CD4-positive, alpha-beta memory T cell (primary cell): ENCODE results near the gene HYI. TPM values are rescaled to one million over a fixed set of nuclear protein-coding genes. Genes with fewer than 3 reads are reported as not detected.

Source experiments
- CTCF ChIA-PET: fragments of 350-600 bp; sonication (Branson Sonifier 250); formaldehyde crosslinking; loops from one replicate; lab custom pipeline; 2021; ENCODE audit warnings: inconsistent platforms; ENCODE audit not compliant: partially characterized antibody; lab: Charles Lee
- POLR2A ChIA-PET: fragments of 350-600 bp; sonication (Branson Sonifier 250); formaldehyde crosslinking; loops from one replicate; lab custom pipeline; 2021; ENCODE audit not compliant: partially characterized antibody; lab: Charles Lee
- DNase-seq, 5 donors: peaks; one replicate each; pipeline versions ENCODE4 v3.0.0 to v3.0.0-alpha.2; 2020 to 2022; ENCODE audit warnings: mixed read lengths in 1 of 5
- H3K27ac ChIP-seq: one replicate; pipeline ENCODE4 v1.7.0; 2013; ENCODE audit warnings: low read depth, low read length
- H3K27me3 ChIP-seq: 2 replicates; pipeline ENCODE4 v1.7.0; 2013; ENCODE audit warnings: mild to moderate bottlenecking, low read length, moderate library complexity; ENCODE audit not compliant: insufficient read depth
- H3K36me3 ChIP-seq: 2 replicates; pipeline ENCODE4 v1.7.0; 2013; ENCODE audit warnings: mild to moderate bottlenecking, low read length, moderate library complexity; ENCODE audit not compliant: insufficient read depth
- H3K4me1 ChIP-seq: 2 replicates; pipeline ENCODE4 v1.7.0; 2013; ENCODE audit warnings: mild to moderate bottlenecking, low read length, moderate library complexity; ENCODE audit not compliant: insufficient read depth
- H3K4me3 ChIP-seq, 2 donors: one replicate each; pipeline ENCODE4 v1.7.0; 2013; ENCODE audit warnings: low read length in 2 of 2, mild to moderate bottlenecking in 1 of 2
- H3K9me3 ChIP-seq, 2 donors: one replicate each; pipeline ENCODE4 v1.7.0; 2013; ENCODE audit warnings: low read length in 2 of 2, control low read depth in 1 of 2; ENCODE audit not compliant: control insufficient read depth in 1 of 2
- H3K27ac Mint-ChIP-seq, 7 donors: one replicate each; pipeline ENCODE4 v1.8.0; 2020 to 2021; ENCODE audit warnings: mixed read lengths in 7 of 7, mild to moderate bottlenecking in 6 of 7, inconsistent platforms in 3 of 7, moderate library complexity in 3 of 7
- H3K27me3 Mint-ChIP-seq, 2 donors: one replicate each; pipeline ENCODE4 v1.8.0; 2020 to 2021; ENCODE audit warnings: mixed read lengths in 2 of 2
- H3K36me3 Mint-ChIP-seq, 2 donors: one replicate each; pipeline ENCODE4 v1.8.0; 2020 to 2021; ENCODE audit warnings: mixed read lengths in 2 of 2, inconsistent platforms in 1 of 2, mild to moderate bottlenecking in 1 of 2
- H3K4me1 Mint-ChIP-seq, 4 donors: one replicate each; pipeline ENCODE4 v1.8.0; 2020 to 2021; ENCODE audit warnings: mixed read lengths in 4 of 4, mild to moderate bottlenecking in 1 of 4
- H3K4me3 Mint-ChIP-seq, 8 donors: one replicate each; pipeline ENCODE4 v1.8.0; 2020 to 2021; ENCODE audit warnings: mixed read lengths in 8 of 8, mild to moderate bottlenecking in 7 of 8, moderate library complexity in 6 of 8, inconsistent platforms in 3 of 8
- H3K9me3 Mint-ChIP-seq, 8 donors: one replicate each; pipeline ENCODE4 v1.8.0; 2020 to 2021; ENCODE audit warnings: mixed read lengths in 8 of 8, mild to moderate bottlenecking in 5 of 8, inconsistent platforms in 3 of 8, moderate library complexity in 1 of 8
- intact Hi-C: fragments of 100-400 bp; cut with micrococcal nuclease; formaldehyde crosslinking; loops from one replicate; pipeline ENCODE4 v1.15.1; 2023
- microRNA-seq: library from miRNA; unstranded; fragments of <30 nt; microRNA quantifications from one replicate; pipeline ENCODE4 v1.2.0, GENCODE V29; 2021; ENCODE audit warnings: borderline replicate concordance, borderline number of aligned reads, borderline microRNAs expressed, mixed read lengths
- polyA plus RNA-seq, 2 donors: library from polyadenylated mRNA; unstranded; fragments of 300-500 nt; fragmentation: Illumina TruSeq; gene quantifications; one replicate each; pipeline ENCODE4 v1.2.3, GENCODE V29; 2021
- total RNA-seq, 2 experiments: library from RNA; stranded (reverse); gene quantifications; one replicate each; pipeline ENCODE4 v1.2.3, GENCODE V29; 2021

Gene HYI
- total and polyA plus RNA-seq, 4 experiments from 2014 or later: 7.3 to 33.9 (median 19.2) TPM

DNA sequence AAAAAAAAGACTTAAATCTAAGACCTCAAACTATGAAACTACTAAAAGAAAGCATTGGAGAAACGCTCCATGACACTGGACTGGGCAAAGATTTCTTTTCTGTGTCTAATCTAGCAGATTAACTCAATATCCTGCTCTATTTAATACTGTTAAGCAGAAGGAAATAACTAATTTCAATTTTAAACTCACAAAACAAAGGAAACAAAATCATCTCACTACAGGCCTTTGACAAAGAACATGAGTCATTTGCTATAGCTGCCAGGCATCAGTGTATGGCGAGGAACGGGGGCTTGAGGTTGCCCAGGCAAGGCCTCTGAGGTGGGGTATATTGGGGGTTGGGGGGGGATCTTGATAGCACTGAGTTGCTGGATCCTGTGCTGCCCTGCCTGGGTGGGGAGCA is 43.2 kb downstream of the HYI start:
- intact Hi-C loops: no loop called here
- Histone ChIP-seq H3K9me3 (no peaks in the 10 kb centered on the region), H3K27me3 (no peaks in the 10 kb centered on the region), H3K4me1 (no peaks in the 10 kb centered on the region), H3K36me3 (peaks cover 26% of the 10 kb centered on the region), H3K4me3 (no peak overlapping the region), H3K27ac (no peak overlapping the region)
- Mint-ChIP-seq H3K27me3 (no peaks in the 10 kb centered on the region), H3K4me3 (no peak overlapping the region), H3K4me1 (peaks cover 0 to 11% (median 5%) of the 10 kb centered on the region in 4 donors), H3K27ac (peak overlapping the region in 1 of 7 donors; percentile 59), H3K9me3 (no peaks in the 10 kb centered on the region), H3K36me3 (peaks cover 44 to 46% of the 10 kb centered on the region in 2 donors)
- DNase-seq: no peak
- POLR2A ChIA-PET: no interaction called here
- CTCF ChIA-PET: interaction anchor here (6.9 kb wide), 1 partner anchor 182 kb away, joined by 218 read pairs; no protein-coding TSS in a partner anchor

- H3K27ac ChIP-seq: no peak overlapping the region
- Mint-ChIP-seq H3K9me3 (no peaks in the 10 kb centered on the region), H3K4me3 (no peak overlapping the region), H3K27me3 (no peaks in the 10 kb centered on the region), H3K4me1 (peaks cover 0 to 13% (median 6%) of the 10 kb centered on the region in 4 donors), H3K27ac (no peak overlapping the region), H3K36me3 (peaks cover 56 to 63% of the 10 kb centered on the region in 2 donors)
- no peaks in the 10 kb centered on the region for H3K27me3 ChIP-seq
- POLR2A ChIA-PET: no interaction called here
- intact Hi-C loops: no loop called here
- no peaks in the 10 kb centered on the region for H3K9me3 ChIP-seq
- CTCF ChIA-PET: interaction anchor here (1.2 to 1.4 kb wide), 2 partner anchors 9 to 179 kb away, joined by 3 to 4 read pairs; no protein-coding TSS in a partner anchor
- DNase-seq: no peak
- peaks cover 49% of the 10 kb centered on the region for H3K36me3 ChIP-seq
- no peaks in the 10 kb centered on the region for H3K4me1 ChIP-seq
- no peak overlapping the region for H3K4me3 ChIP-seq
These were observed 47.9 kb downstream of the HYI start for GRCh38 chr1:43405876-43406234.

- Histone ChIP-seq H3K9me3 (no peaks in the 10 kb centered on the region), H3K36me3 (peaks cover 49% of the 10 kb centered on the region), H3K27me3 (no peaks in the 10 kb centered on the region), H3K4me1 (no peaks in the 10 kb centered on the region), H3K4me3 (no peak overlapping the region), H3K27ac (no peak overlapping the region)
- Mint-ChIP-seq H3K9me3 (no peaks in the 10 kb centered on the region), H3K27ac (peak overlapping the region in 1 of 7 donors; percentile 2), H3K36me3 (peaks cover 56 to 59% of the 10 kb centered on the region in 2 donors), H3K4me1 (peaks cover 0 to 13% (median 6%) of the 10 kb centered on the region in 4 donors), H3K4me3 (no peak overlapping the region), H3K27me3 (no peaks in the 10 kb centered on the region)
- CTCF ChIA-PET: interaction anchor here (1.4 kb wide), 1 partner anchor 179 kb away, joined by 4 read pairs; no protein-coding TSS in a partner anchor
- POLR2A ChIA-PET: no interaction called here
- DNase-seq: no peak
- intact Hi-C loops: no loop called here
These were observed 48.4 kb downstream of the HYI start for GRCh38 chr1:43405219-43405875.

- Histone ChIP-seq H3K9me3 (no peaks in the 10 kb centered on the region), H3K27ac (no peak overlapping the region), H3K4me3 (no peak overlapping the region), H3K4me1 (no peaks in the 10 kb centered on the region), H3K36me3 (peaks cover 48% of the 10 kb centered on the region), H3K27me3 (no peaks in the 10 kb centered on the region)
- H3K36me3 Mint-ChIP-seq: peaks cover 48 to 52% of the 10 kb centered on the region in 2 donors
- peak overlapping the region in 1 of 7 donors; percentile 67 for H3K27ac Mint-ChIP-seq
- ChIA-PET POLR2A (no interaction called here), CTCF (no interaction called here)
- peaks cover 0 to 15% (median 7%) of the 10 kb centered on the region in 4 donors for H3K4me1 Mint-ChIP-seq
- DNase-seq: no peak
- no peaks in the 10 kb centered on the region for H3K27me3 Mint-ChIP-seq
- H3K9me3 Mint-ChIP-seq: no peaks in the 10 kb centered on the region
- H3K4me3 Mint-ChIP-seq: no peak overlapping the region
- intact Hi-C loops: no loop called here
These were observed 49.4 kb downstream of the HYI start for GRCh38 chr1:43404353-43404752.

DNA sequence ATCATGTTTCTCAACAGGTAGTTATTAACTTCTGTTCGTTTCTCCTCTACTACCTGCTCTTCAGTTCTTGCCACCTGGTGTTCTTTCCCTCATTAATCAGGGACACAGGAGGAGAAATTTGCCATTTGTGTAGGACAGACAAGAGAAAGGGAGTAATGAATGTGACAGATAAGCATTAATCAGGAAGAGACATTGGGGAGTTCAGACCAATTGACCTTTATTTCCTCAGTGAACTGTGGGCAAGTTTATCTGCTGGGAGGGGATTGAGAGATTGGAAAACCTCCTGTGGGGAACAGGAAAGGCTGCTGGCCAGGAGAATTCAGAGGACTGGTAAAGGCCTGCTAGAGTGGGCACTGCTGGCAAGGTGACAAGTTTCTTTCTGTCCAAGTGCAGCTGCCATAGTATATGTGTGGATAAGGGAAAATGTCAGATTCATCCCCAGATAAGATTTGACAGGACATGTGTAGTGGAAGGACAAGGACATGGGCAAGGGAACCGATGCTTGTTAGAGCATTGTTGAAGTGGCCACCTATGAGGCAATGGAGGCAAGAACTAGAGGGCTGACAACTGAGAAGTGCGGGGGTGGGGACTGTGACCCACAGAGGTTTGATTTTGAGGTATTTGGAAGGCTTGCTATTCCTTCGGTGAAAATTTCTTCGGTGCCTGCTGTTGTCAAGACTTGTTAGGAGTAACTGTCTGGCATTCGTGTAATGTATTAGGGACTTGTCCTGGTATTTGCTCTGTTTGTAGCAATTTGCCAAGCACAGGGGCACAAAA is 51.5 kb downstream of the HYI start:
- POLR2A ChIA-PET: no interaction called here
- DNase-seq: no peak
- H3K4me3 Mint-ChIP-seq: no peak overlapping the region

More for the DNA sequence above, 51.5 kb downstream of the HYI start:
- H3K9me3 Mint-ChIP-seq: no peaks in the 10 kb centered on the region
- H3K36me3 Mint-ChIP-seq: peaks cover 39 to 52% of the 10 kb centered on the region in 2 donors
- H3K27me3 Mint-ChIP-seq: no peaks in the 10 kb centered on the region
- Histone ChIP-seq H3K36me3 (peaks cover 35% of the 10 kb centered on the region), H3K27me3 (no peaks in the 10 kb centered on the region), H3K4me1 (no peaks in the 10 kb centered on the region), H3K4me3 (no peak overlapping the region), H3K9me3 (no peaks in the 10 kb centered on the region), H3K27ac (no peak overlapping the region)
- intact Hi-C loops: no loop called here
- H3K4me1 Mint-ChIP-seq: peaks cover 6 to 25% (median 12%) of the 10 kb centered on the region in 4 donors
- CTCF ChIA-PET: no interaction called here
- H3K27ac Mint-ChIP-seq: peak overlapping the region in 1 of 7 donors; percentile 20

Small RNA genes within 50 kb of the gene (microRNA-seq; reads per million reads assigned to microRNA genes)
- gene MIR6735: not detected

Other genes starting within 250 kb of the HYI start
- gene TMEM125, start 183.9 kb downstream of the HYI start, total RNA-seq: not detected
- not detected for gene TMEM125, start 183.9 kb downstream of the HYI start, polyA plus RNA-seq
- gene C1orf210, start 168.3 kb downstream of the HYI start, total RNA-seq: not detected
- gene C1orf210, start 168.3 kb downstream of the HYI start, polyA plus RNA-seq: not detected
- gene TIE1, start 152.9 kb downstream of the HYI start, total RNA-seq: not detected
- not detected for gene TIE1, start 152.9 kb downstream of the HYI start, polyA plus RNA-seq
- not detected for gene MPL, start 116.1 kb downstream of the HYI start, total RNA-seq
- gene MPL, start 116.1 kb downstream of the HYI start, polyA plus RNA-seq: not detected
- under 1 TPM in 1 of 2 experiments, not detected in 1; 0.32 TPM for gene CDC20, start 95.0 kb downstream of the HYI start, total RNA-seq
- under 1 TPM in 1 of 2 donors, not detected in 1; 0.14 TPM for gene CDC20, start 95.0 kb downstream of the HYI start, polyA plus RNA-seq
- gene ELOVL1, start 85.9 kb downstream of the HYI start, total RNA-seq: 10 to 100 TPM; 45.3 to 46.0 TPM
- gene ELOVL1, start 85.9 kb downstream of the HYI start, polyA plus RNA-seq: 10 to 100 TPM; 86.4 to 99.3 TPM
- gene MED8, start 64.1 kb downstream of the HYI start, total RNA-seq: 10 to 100 TPM; 34.0 to 35.6 TPM
- 10 to 100 TPM; 36.1 to 42.3 TPM for gene MED8, start 64.1 kb downstream of the HYI start, polyA plus RNA-seq
- gene SZT2, start 64.0 kb downstream of the HYI start, total RNA-seq: 100 to 1,000 TPM; 135 to 153 TPM
- gene SZT2, start 64.0 kb downstream of the HYI start, polyA plus RNA-seq: 1 to 10 TPM in 1 of 2 donors, under 1 TPM in 1; 0.69 to 8.9 TPM
- not detected for gene PTPRF, start 77.0 kb upstream of the HYI start, total RNA-seq
- gene PTPRF, start 77.0 kb upstream of the HYI start, polyA plus RNA-seq: not detected
- gene KDM4A, start 196.2 kb upstream of the HYI start, total RNA-seq: 10 to 100 TPM; 42.5 to 45.0 TPM
- gene KDM4A, start 196.2 kb upstream of the HYI start, polyA plus RNA-seq: 10 to 100 TPM in 1 of 2 donors, 1 to 10 TPM in 1; 3.7 to 10.6 TPM